K562 (cell line): ENCODE measurements around the gene TENM3. TPM values are rescaled to one million over a fixed set of nuclear protein-coding genes. Genes with fewer than 3 reads are reported as not detected.

Experiments used
- ATAC-seq: fragments of 200-7000 bp; cut with Tn5 transposase; 3 replicates; pipeline ENCODE4 v1.9.1; 2020; ENCODE audit warnings: moderate library complexity
- BruUV-seq: library from RNA; stranded (reverse); fragments of 400-500 nt; replicated peaks from 2 replicates; lab custom pipeline; 2021; lab: Mats Ljungman, UMichigan
- CTCF ChIA-PET: fragments of 300-600 bp; formaldehyde crosslinking; extraction: SDS; loops from one replicate; lab custom pipeline; 2021; ENCODE audit warnings: low intra/inter-chr PET ratio; lab: Yijun Ruan, JAX
- POLR2A ChIA-PET: fragments of 300-600, 350-650 bp; sonication (Branson Sonifier 250); formaldehyde crosslinking; extraction: SDS; loops from one replicate; lab custom pipeline; 2021; ENCODE audit warnings: antibody characterized with exemption, inconsistent platforms; lab: Yijun Ruan, JAX
- DNase-seq, 4 experiments: peaks; one replicate each; pipeline versions ENCODE4 v3.0.0 to v3.0.0-alpha.2; 2011 to 2018; ENCODE audit warnings: low spot score in 3 of 4, mixed read lengths in 3 of 4; ENCODE audit errors: extremely low read depth in 1 of 4
- FAIRE-seq: peaks from 2 replicates; lab custom pipeline; 2011; peaks lifted over from hg19 to GRCh38; lab: Jason Lieb, UNC
- H2AFZ ChIP-seq: 2 replicates; pipeline ENCODE4 v1.6.0; 2011; ENCODE audit warnings: low read depth, low read length, control low read depth, inconsistent platforms
- H3K27ac ChIP-seq: fragments of 200-600 bp; 3 replicates; pipeline ENCODE4 v1.8.0; 2011; ENCODE audit warnings: low read depth, mild to moderate bottlenecking, control low read depth, inconsistent platforms, low read length, moderate library complexity, mixed read lengths; ENCODE audit errors: extremely low read depth
- H3K27me3 ChIP-seq, 2 experiments: fragments of 300-600 bp in 1 of 2; 2 replicates in 1 of 2; 3 replicates in 1 of 2; pipeline versions ENCODE4 v1.6.0 to v1.8.0; 2011; ENCODE audit warnings: inconsistent platforms in 2 of 2, low read length in 2 of 2, mild to moderate bottlenecking in 1 of 2, mixed read lengths in 1 of 2, moderate library complexity in 1 of 2; ENCODE audit not compliant: control insufficient read depth in 2 of 2, insufficient read depth in 2 of 2
- H3K36me3 ChIP-seq: fragments of 300-600 bp; 3 replicates; pipeline ENCODE4 v1.8.0; 2011; ENCODE audit warnings: mild to moderate bottlenecking, low read length, inconsistent platforms; ENCODE audit not compliant: control insufficient read depth, insufficient read depth
- H3K4me1 ChIP-seq, 2 experiments: fragments of 200-600 bp in 1 of 2; replicated peaks in 1 of 2; 2 replicates in 1 of 2; 3 replicates in 1 of 2; pipeline versions ENCODE4 v1.5.1 to v1.8.0; 2011; ENCODE audit warnings: inconsistent platforms in 2 of 2, low read length in 2 of 2, mild to moderate bottlenecking in 1 of 2, mixed read lengths in 1 of 2, moderate library complexity in 1 of 2; ENCODE audit not compliant: control insufficient read depth in 2 of 2, insufficient read depth in 2 of 2
- H3K4me2 ChIP-seq: 2 replicates; pipeline ENCODE4 v1.6.1; 2011; ENCODE audit warnings: low read length, control low read depth, inconsistent platforms, mixed read lengths; ENCODE audit not compliant: insufficient read depth
- H3K4me3 ChIP-seq: fragments of 200-600 bp; sonication (generic), shearing (Covaris generic); 2 replicates; pipeline ENCODE4 v1.5.1; 2016; ENCODE audit warnings: control low read depth, inconsistent platforms
- H3K79me2 ChIP-seq: fragments of 200-600 bp; 3 replicates; pipeline ENCODE4 v1.8.0; 2011; ENCODE audit warnings: low read length, inconsistent platforms; ENCODE audit not compliant: control insufficient read depth, insufficient read depth
- H3K9ac ChIP-seq, 2 experiments: 2 replicates each; pipeline versions ENCODE4 v1.6.0 to v1.6.1; 2011; ENCODE audit warnings: low read depth in 2 of 2, low read length in 2 of 2, control low read depth in 1 of 2, inconsistent platforms in 1 of 2, mild to moderate bottlenecking in 1 of 2, mixed read lengths in 1 of 2; ENCODE audit not compliant: insufficient read depth in 1 of 2
- H3K9me1 ChIP-seq: one replicate; pipeline ENCODE4 v1.6.0; 2011; ENCODE audit warnings: inconsistent platforms, mild to moderate bottlenecking, low read length, moderate library complexity; ENCODE audit not compliant: control insufficient read depth, insufficient read depth
- H3K9me3 ChIP-seq: replicated peaks from 2 replicates; pipeline ENCODE4 v1.5.1; 2011; ENCODE audit warnings: low read depth, low read length, inconsistent platforms; ENCODE audit not compliant: control insufficient read depth, insufficient read depth
- H4K20me1 ChIP-seq: replicated peaks from 2 replicates; pipeline ENCODE4 v1.6.1; 2011; ENCODE audit warnings: low read length, inconsistent platforms, mixed read lengths; ENCODE audit not compliant: control insufficient read depth, insufficient read depth
- HLTF ChIP-seq: fragments of 450-650 bp; IDR thresholded peaks from 2 replicates; pipeline ENCODE4 v1.6.1; 2016
- MBD1 ChIP-seq: fragments of 250-450 bp; sonication (Bioruptor Pico); IDR thresholded peaks from 2 replicates; pipeline ENCODE4 v1.8.0; 2022; ENCODE audit warnings: inconsistent platforms
- MNT ChIP-seq, 2 experiments: fragments of 450-650 bp; conservative IDR thresholded peaks; 2 replicates each; pipeline ENCODE4 v1.6.1; 2017; ENCODE audit warnings: mild to moderate bottlenecking in 2 of 2, moderate library complexity in 2 of 2
- NELFE ChIP-seq: IDR thresholded peaks from 2 replicates; pipeline ENCODE4 v1.6.1; 2011; ENCODE audit warnings: mild to moderate bottlenecking; ENCODE audit not compliant: insufficient read depth, insufficient read length
- RBM39 ChIP-seq: fragments of 200-400 bp; formaldehyde crosslinking; optimal IDR thresholded peaks from 2 replicates; pipeline ENCODE3; 2018; ENCODE audit warnings: low read depth, low read length
- SRSF9 ChIP-seq: fragments of 200-400 bp; formaldehyde crosslinking; IDR thresholded peaks from 2 replicates; pipeline ENCODE4 v1.6.1; 2017; ENCODE audit warnings: low read depth, low read length, borderline replicate concordance
- TARDBP ChIP-seq: fragments of 450-650 bp; IDR thresholded peaks from 2 replicates; pipeline ENCODE4 v1.6.1; 2016
- ZSCAN29 ChIP-seq: fragments of 450-650 bp; IDR thresholded peaks from 2 replicates; pipeline ENCODE4 v1.6.1; 2017
- WGBS: fragments of 100-300 bp; shearing (Covaris generic); methylation state at CpG from one replicate; pipeline ENCODE4 v1.1.6; 2016; ENCODE audit warnings: low coverage, mixed read lengths; ENCODE audit not compliant: insufficient coverage; ENCODE audit errors: missing lambda C conversion rate; 5-methylcytosine and 5-hydroxymethylcytosine counted together
- in situ Hi-C: fragments of 300-500 bp; cut with MboI; formaldehyde crosslinking; loops from 4 replicates; pipeline ENCODE4 v1.15.0; 2018; ENCODE audit warnings: inconsistent platforms, mixed read lengths
- intact Hi-C: fragments of 100-400 bp; cut with micrococcal nuclease; formaldehyde crosslinking; loops from 2 replicates; pipeline ENCODE4 v1.14.2; 2022
- polyA plus RNA-seq, 8 experiments: library from polyadenylated mRNA; depleted of rRNA in 4 of 8; stranded (reverse) in 5 of 8; unstranded in 3 of 8; fragments of >200 nt; fragmentation: Nextera tagmentation in 2 of 8; fragmentation: Illumina TruSeq in 1 of 8; extraction: Ambion mirVana in 2 of 8; extraction: Trizol in 1 of 8; gene quantifications; 2 replicates each; pipeline versions ENCODE4 v1.2.1 to v1.2.3, GENCODE V29; 2011 to 2014; ENCODE audit warnings: inconsistent platforms in 1 of 8, missing spikeins in 1 of 8
- total RNA-seq, 7 experiments: library from RNA; depleted of rRNA in 6 of 7; stranded (reverse); fragments of >200 nt in 6 of 7; fragmentation: Illumina TruSeq in 2 of 7; extraction: Trizol in 2 of 7; gene quantifications; 2 replicates each; pipeline versions ENCODE4 v1.2.1 to v1.2.3, GENCODE V29; 2011 to 2021; ENCODE audit warnings: low replicate concordance in 1 of 7
- TF ChIP-seq, protein P1 (sequence below): sonication (generic); IDR thresholded peaks from 2 replicates; pipeline ENCODE4 v1.6.1; 2016
- TF ChIP-seq, protein P2 (sequence below): fragments of 250-450 bp; sonication (Bioruptor Pico); IDR thresholded peaks from 2 replicates; pipeline ENCODE4 v1.5.0; 2020; ENCODE audit warnings: mild to moderate bottlenecking

The TENM3 gene
- total and polyA plus RNA-seq, 9 of the 15 experiments (the other 6 are each of a cell fraction or from before 2014, with no cell fraction given), result 0.01 to 0.02 TPM; not detected in 7

GRCh38 chr4:182562350-182562749 is 319.1 kb downstream of the TENM3 start:
- POLR2A ChIA-PET, result no interaction called here
- H3K27ac ChIP-seq, result no peak overlapping the region
- TF ChIP-seq TARDBP (no peak), MNT (conservative IDR thresholded peaks at IDR 0.05) (no peak), ZSCAN29 (no peak)
- TF ChIP-seq, all 486 proteins: peak for 0
- ATAC-seq (no peak), DNase-seq (no peak), FAIRE-seq (no peak)
- no peak overlapping the region for H3K9ac ChIP-seq
- intact Hi-C loops, result no loop called here
- no peaks in the 10 kb centered on the region for H3K9me3 ChIP-seq
- H3K4me2 ChIP-seq, result no peak overlapping the region
- in situ Hi-C loops, result no loop called here
- no peaks in the 10 kb centered on the region for H3K4me1 ChIP-seq
- H3K9me1 ChIP-seq, result no peaks in the 10 kb centered on the region
- H3K79me2 ChIP-seq, result no peaks in the 10 kb centered on the region
- 0% methylated on average over 3 of the region's 3 CpGs for WGBS
- H2AFZ ChIP-seq, result no peak overlapping the region
- no peak overlapping the region for H3K4me3 ChIP-seq
- CTCF ChIA-PET, result no interaction called here
- H4K20me1 ChIP-seq, result no peaks in the 10 kb centered on the region
- no peaks in the 10 kb centered on the region for H3K36me3 ChIP-seq
- BruUV-seq, result no TSS peak
- no peaks in the 10 kb centered on the region for H3K27me3 ChIP-seq

DNA sequence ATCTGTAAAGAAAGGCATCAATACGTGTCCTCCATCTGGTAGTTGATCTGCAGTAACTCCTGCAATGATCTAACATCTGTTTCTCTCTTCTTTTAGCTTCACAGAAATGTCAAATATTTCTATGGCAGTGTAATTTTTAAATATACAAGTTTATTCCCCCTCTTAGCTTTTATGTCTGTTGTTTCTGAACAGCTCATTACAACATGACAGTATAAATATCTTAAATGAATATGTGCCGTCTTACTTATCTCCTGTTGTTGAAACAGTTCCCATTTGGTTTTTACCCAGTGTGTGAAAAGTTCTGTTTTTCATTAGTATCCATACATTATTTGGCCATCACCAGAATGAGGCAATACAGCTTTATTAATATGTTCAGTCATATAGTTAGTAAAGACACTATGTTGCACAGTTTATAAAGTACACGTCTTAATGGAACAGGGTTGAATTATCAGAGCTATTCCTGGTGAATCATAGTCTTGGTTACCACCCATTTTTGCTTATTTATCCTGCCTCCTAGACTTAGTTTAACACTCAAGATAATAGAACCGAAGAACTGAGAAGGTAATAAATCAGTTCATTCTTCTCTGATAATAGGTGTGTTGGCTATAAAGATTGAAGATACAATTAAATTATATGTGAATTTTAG is 321.6 kb downstream of the TENM3 start:
- ATAC-seq (no peak), FAIRE-seq (no peak), DNase-seq (no peak)
- Histone ChIP-seq H3K4me2 (no peak overlapping the region), H3K4me3 (no peak overlapping the region), H3K27ac (no peak overlapping the region), H4K20me1 (no peaks in the 10 kb centered on the region), H3K36me3 (no peaks in the 10 kb centered on the region), H3K9ac (no peak overlapping the region), H3K27me3 (no peaks in the 10 kb centered on the region), H3K9me1 (no peaks in the 10 kb centered on the region), H2AFZ (no peak overlapping the region), H3K9me3 (no peaks in the 10 kb centered on the region), H3K79me2 (no peaks in the 10 kb centered on the region), H3K4me1 (no peaks in the 10 kb centered on the region)
- intact Hi-C loops (no loop called here), in situ Hi-C loops (no loop called here)
- ChIA-PET CTCF (no interaction called here), POLR2A (interaction anchor here (0.7 kb wide), 1 partner anchor 743 kb away, joined by 3 read pairs; no protein-coding TSS in a partner anchor)
- WGBS, result 1% methylated on average over 4 of the region's 4 CpGs
- BruUV-seq, result no TSS peak
- TF ChIP-seq, protein P1, sequence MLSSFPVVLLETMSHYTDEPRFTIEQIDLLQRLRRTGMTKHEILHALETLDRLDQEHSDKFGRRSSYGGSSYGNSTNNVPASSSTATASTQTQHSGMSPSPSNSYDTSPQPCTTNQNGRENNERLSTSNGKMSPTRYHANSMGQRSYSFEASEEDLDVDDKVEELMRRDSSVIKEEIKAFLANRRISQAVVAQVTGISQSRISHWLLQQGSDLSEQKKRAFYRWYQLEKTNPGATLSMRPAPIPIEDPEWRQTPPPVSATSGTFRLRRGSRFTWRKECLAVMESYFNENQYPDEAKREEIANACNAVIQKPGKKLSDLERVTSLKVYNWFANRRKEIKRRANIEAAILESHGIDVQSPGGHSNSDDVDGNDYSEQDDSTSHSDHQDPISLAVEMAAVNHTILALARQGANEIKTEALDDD, result no peak
- TF ChIP-seq, protein P2, sequence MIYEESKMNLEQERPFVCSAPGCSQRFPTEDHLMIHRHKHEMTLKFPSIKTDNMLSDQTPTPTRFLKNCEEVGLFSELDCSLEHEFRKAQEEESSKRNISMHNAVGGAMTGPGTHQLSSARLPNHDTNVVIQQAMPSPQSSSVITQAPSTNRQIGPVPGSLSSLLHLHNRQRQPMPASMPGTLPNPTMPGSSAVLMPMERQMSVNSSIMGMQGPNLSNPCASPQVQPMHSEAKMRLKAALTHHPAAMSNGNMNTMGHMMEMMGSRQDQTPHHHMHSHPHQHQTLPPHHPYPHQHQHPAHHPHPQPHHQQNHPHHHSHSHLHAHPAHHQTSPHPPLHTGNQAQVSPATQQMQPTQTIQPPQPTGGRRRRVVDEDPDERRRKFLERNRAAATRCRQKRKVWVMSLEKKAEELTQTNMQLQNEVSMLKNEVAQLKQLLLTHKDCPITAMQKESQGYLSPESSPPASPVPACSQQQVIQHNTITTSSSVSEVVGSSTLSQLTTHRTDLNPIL, result no peak
- TF ChIP-seq MBD1 (CRISPR knock-in tag) (no peak), SRSF9 (no peak), RBM39 (no peak), NELFE (no peak), HLTF (no peak)
